Ascending aorta (tissue), 2 donors: ENCODE results near the gene FATE1. TPM values are rescaled to one million over a fixed set of nuclear protein-coding genes. Genes with fewer than 3 reads are reported as not detected.

Experiments used
- DNase-seq, 2 donors: peaks; one replicate each; pipeline ENCODE4 v3.0.0-alpha.2; 2019; ENCODE audit warnings: low spot score in 2 of 2
- H3K27ac ChIP-seq, 2 donors: fragments of 200-600 bp; sonication (generic); one replicate each; pipeline ENCODE4 v1.5.1; 2016 to 2017; ENCODE audit warnings: mild to moderate bottlenecking in 1 of 2
- H3K27me3 ChIP-seq: fragments of 200-600 bp; sonication (generic); one replicate; pipeline ENCODE4 v1.5.1; 2017
- H3K36me3 ChIP-seq, 2 donors: fragments of 200-600 bp; sonication (generic); one replicate each; pipeline ENCODE4 v1.5.1; 2016
- H3K4me1 ChIP-seq, 2 donors: fragments of 200-600 bp; sonication (generic); one replicate each; pipeline ENCODE4 v1.5.1; 2016 to 2017; ENCODE audit warnings: mild to moderate bottlenecking in 1 of 2
- H3K4me3 ChIP-seq, 2 donors: fragments of 200-600 bp; sonication (generic); one replicate each; pipeline ENCODE4 v1.5.1; 2016 to 2017; ENCODE audit warnings: mild to moderate bottlenecking in 1 of 2
- H3K9me3 ChIP-seq, 2 donors: fragments of 200-600 bp; sonication (generic); one replicate each; pipeline ENCODE4 v1.5.1; 2016
- intact Hi-C: fragments of 100-400 bp; cut with DNase I; formaldehyde crosslinking; loops from one replicate; pipeline ENCODE4 v1.15.1; 2023
- total RNA-seq: library from RNA; depleted of rRNA; stranded (reverse); fragments of >200 nt; gene quantifications from one replicate; pipeline ENCODE4 v1.1.0, GENCODE V29; 2016
- TF ChIP-seq, protein P1 (sequence below), 3 experiments: fragments of 200-600 bp in 2 of 3; fragments of 450-650 bp in 1 of 3; sonication (generic) in 2 of 3; IDR thresholded peaks; one replicate each; pipeline ENCODE4 v1.5.1; 2016 to 2019; ENCODE audit warnings: antibody characterized with exemption in 3 of 3, mild to moderate bottlenecking in 1 of 3, moderate library complexity in 1 of 3

The FATE1 gene
- total RNA-seq, 1 donor from 2014 or later, result not detected

DNA sequence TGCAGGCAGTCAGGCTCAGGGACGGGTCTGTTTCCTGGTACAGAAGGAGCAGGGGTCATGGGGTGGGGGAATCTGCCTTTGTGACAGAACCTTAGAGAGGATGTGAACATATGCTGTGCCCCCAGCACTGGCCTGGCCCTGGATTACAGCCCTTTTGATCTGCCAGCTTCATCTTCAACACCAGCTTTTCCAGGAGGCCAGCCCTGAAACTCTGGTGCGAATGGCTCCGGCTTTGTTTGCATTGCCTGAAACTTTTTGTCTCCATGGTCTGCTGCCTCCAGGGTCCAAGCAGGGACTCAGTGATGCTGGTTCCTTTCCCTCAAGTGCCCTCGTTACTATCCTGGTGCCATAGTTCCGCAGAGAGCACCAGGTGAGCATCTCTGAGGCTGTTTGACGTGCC is 20.9 kb downstream of the FATE1 start:
- H3K36me3 ChIP-seq, result no peaks in the 10 kb centered on the region
- TF ChIP-seq, protein P1, sequence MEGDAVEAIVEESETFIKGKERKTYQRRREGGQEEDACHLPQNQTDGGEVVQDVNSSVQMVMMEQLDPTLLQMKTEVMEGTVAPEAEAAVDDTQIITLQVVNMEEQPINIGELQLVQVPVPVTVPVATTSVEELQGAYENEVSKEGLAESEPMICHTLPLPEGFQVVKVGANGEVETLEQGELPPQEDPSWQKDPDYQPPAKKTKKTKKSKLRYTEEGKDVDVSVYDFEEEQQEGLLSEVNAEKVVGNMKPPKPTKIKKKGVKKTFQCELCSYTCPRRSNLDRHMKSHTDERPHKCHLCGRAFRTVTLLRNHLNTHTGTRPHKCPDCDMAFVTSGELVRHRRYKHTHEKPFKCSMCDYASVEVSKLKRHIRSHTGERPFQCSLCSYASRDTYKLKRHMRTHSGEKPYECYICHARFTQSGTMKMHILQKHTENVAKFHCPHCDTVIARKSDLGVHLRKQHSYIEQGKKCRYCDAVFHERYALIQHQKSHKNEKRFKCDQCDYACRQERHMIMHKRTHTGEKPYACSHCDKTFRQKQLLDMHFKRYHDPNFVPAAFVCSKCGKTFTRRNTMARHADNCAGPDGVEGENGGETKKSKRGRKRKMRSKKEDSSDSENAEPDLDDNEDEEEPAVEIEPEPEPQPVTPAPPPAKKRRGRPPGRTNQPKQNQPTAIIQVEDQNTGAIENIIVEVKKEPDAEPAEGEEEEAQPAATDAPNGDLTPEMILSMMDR (IDR thresholded peaks at IDR 0.05), result no peak
- H3K27me3 ChIP-seq, result no peaks in the 10 kb centered on the region
- no peaks in the 10 kb centered on the region for H3K9me3 ChIP-seq
- no peaks in the 10 kb centered on the region for H3K4me1 ChIP-seq
- no peak overlapping the region for H3K4me3 ChIP-seq
- no peak overlapping the region for H3K27ac ChIP-seq
- no peak for DNase-seq
- intact Hi-C loops, result no loop called here

DNA sequence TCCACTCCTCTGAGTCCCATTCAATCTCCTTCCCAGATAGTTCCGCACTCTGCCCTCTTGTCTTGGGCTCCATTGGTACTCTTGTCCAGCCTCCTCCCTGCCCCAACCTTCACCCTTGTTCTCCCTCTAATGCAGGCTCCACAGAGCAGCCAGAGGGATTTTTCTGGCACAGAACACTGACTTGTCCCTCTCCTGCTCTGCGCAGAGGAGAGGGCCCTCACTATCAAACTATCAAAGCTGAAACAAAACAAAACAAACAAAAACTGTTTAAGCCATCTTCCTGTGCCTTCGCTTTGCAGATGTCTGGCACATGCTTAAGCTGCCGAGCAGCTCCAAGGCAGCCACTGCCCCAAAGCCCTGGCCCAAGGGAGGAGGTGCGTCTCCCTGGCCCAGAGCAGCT is 21.7 kb downstream of the FATE1 start:
- H3K27me3 ChIP-seq, result no peaks in the 10 kb centered on the region
- intact Hi-C loops, result no loop called here
- DNase-seq, result no peak
- no peak overlapping the region for H3K27ac ChIP-seq
- no peak overlapping the region for H3K4me3 ChIP-seq
- TF ChIP-seq, protein P1 (IDR thresholded peaks at IDR 0.05), result no peak
- H3K4me1 ChIP-seq, result no peaks in the 10 kb centered on the region
- H3K36me3 ChIP-seq, result no peaks in the 10 kb centered on the region
- H3K9me3 ChIP-seq, result no peaks in the 10 kb centered on the region

DNA sequence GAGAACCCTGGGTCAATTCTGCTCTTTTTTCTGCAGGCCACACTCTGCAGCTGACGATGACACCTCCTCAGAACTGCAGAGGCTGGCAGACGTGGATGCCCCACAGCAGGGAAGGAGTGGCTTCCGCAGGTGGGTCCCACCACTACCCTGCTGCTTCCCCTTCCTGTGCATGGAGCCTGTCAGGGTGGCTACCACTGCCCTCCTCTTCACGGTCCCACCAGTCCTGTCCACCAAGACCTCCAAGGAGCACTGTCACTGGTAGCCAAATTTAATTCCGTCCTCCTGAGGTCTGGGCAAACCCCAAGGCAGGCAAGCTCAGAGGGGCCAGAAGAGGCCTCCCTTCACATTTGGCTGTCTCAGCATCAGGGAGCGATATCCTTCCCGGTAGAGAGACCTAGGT is 22.9 kb downstream of the FATE1 start:
- TF ChIP-seq, protein P1 (IDR thresholded peaks at IDR 0.05), result no peak
- intact Hi-C loops, result no loop called here
- DNase-seq, result no peak
- Histone ChIP-seq H3K9me3 (no peaks in the 10 kb centered on the region), H3K4me1 (no peaks in the 10 kb centered on the region), H3K27me3 (no peaks in the 10 kb centered on the region), H3K27ac (no peak overlapping the region), H3K4me3 (no peak overlapping the region), H3K36me3 (no peaks in the 10 kb centered on the region)

DNA sequence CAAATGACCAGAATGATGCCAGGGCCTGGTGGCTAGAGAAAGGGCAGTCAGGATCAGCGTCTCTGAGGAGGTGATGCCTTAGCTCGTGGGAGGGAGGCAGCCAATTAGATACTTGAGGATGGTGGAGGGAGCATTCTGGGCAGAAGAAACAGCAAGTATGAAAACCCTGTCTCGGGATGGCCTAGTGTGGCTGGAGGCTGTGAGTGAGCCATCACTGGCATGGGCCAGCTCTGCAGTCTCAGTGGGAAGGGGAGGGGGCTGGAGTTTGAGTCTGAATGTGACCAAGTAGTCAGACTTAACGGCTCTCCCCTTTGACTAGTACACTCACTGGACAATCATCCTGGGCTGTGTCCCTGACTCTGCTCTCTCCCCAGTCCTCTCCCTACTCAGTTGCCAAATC is 25.8 kb downstream of the FATE1 start:
- Histone ChIP-seq H3K9me3 (no peaks in the 10 kb centered on the region), H3K27me3 (no peaks in the 10 kb centered on the region), H3K4me1 (no peaks in the 10 kb centered on the region), H3K36me3 (no peaks in the 10 kb centered on the region), H3K27ac (no peak overlapping the region), H3K4me3 (no peak overlapping the region)
- DNase-seq, result peak in 1 of 2 donors; percentile 28
- intact Hi-C loops, result no loop called here
- TF ChIP-seq, protein P1 (IDR thresholded peaks at IDR 0.05), result no peak

DNA sequence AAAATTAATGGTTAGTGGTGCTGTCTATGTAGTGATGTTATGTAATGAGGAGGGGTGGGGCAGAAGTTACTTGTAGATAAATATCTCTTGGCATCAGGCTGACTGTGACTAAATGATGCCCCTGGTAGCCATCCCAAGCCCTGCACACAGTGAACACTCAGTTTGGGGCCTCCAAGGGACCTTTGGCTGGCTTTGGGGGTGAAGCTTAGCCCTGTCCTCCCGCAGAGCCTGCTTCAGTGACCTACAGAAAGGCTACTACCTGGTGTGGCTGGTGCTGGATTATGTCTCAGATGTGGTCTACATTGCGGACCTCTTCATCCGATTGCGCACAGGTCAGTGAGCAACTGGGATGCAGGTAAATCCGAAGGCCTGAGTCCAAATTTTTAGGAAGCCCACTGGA is 26.5 kb downstream of the FATE1 start:
- TF ChIP-seq, protein P1 (IDR thresholded peaks at IDR 0.05), result no peak
- intact Hi-C loops, result no loop called here
- no peaks in the 10 kb centered on the region for H3K36me3 ChIP-seq

More for the DNA sequence above, 26.5 kb downstream of the FATE1 start:
- Histone ChIP-seq H3K4me3 (no peak overlapping the region), H3K27me3 (no peaks in the 10 kb centered on the region), H3K9me3 (no peaks in the 10 kb centered on the region), H3K4me1 (no peaks in the 10 kb centered on the region), H3K27ac (no peak overlapping the region)
- no peak for DNase-seq
